ENCODE measurements around the gene NCBP3.

Gene NCBP3, protein sequence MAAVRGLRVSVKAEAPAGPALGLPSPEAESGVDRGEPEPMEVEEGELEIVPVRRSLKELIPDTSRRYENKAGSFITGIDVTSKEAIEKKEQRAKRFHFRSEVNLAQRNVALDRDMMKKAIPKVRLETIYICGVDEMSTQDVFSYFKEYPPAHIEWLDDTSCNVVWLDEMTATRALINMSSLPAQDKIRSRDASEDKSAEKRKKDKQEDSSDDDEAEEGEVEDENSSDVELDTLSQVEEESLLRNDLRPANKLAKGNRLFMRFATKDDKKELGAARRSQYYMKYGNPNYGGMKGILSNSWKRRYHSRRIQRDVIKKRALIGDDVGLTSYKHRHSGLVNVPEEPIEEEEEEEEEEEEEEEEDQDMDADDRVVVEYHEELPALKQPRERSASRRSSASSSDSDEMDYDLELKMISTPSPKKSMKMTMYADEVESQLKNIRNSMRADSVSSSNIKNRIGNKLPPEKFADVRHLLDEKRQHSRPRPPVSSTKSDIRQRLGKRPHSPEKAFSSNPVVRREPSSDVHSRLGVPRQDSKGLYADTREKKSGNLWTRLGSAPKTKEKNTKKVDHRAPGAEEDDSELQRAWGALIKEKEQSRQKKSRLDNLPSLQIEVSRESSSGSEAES

DNA sequence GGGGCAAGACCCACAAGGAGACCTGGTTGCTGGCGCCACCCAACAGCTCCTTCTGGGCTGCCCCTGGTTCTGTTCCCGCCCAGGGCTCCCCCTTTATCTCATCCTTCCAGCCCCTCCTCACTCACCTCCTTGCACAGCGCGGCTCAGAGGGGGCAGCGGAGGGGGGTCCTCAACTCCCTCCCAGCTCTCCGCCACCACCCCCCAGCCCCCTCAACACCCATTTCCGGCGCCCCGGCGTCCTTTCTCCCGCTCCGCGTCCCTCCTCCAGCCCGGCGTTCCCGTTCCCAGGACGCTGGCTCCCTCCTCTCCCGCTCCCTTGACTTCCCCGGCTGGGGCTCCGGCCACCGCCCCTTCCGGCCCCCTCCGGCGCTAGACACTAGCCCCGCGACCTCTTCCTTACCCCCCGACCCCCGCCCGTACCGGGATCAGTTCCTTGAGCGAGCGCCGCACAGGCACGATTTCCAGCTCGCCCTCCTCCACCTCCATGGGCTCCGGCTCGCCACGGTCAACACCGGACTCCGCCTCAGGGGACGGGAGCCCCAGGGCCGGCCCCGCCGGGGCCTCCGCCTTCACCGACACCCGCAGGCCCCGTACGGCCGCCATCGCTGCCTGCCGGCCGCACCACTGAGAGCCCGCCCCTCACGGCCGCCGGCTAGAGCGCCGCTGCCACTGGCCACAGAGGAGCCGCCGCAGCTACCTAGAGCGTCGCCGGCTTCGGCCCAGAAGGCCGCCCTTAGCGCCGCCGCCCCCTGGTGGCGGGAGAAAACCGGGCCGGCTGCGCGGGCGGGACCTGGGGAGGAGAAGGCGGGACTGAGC is at the start of gene NCBP3:
TSS of gene NCBP3 (minus strand) at position 626 of the 816 bp plus-strand sequence. CDS start at position 603, 23 bp downstream.
- DNase-seq: peak in 13 of 14 donors; percentile 40 to 93 (median 79)

DNA sequence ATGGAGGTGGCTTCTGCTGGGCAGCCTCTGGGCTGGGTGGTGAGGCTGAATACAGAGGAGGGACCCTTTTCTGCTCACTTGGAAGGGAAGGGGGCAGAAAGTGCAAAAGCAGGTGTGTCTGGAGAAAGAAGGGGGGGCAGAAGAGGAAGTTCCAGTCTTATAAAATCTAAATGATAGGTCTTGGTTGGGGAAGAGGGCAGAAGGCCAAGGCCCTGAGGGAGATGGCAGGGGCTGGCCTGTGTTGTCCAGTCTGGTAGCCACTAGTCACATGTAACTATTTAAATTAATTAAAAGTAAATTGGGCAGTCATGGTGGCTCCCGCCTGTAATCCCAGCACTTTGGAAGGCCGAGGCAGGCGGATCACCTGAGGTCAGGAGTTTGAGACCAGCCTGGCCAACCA is 49.3 kb upstream of the NCBP3 start:
- no peak for DNase-seq

DNA sequence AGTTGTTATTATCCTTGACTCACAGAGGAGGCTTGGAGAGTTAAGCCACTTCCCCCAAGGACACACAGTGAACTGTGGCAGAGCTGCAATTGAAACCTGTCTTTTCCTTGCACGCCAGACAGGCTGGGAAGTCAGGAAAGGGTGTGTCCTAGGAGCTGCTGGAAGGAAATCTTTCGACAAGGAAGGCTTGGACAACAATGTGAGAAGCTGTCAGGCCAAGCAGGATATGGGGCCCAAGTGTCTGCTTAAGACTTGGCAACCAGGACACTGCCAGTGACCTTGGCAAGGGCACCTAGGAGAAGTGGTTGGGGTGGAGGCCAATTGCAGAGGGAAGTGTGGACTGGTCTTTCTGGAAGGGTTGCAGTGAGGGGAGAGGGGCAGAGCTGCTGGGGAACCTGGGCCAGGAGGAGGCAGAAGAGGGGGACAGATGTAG is 48.9 kb upstream of the NCBP3 start:
- peak in 3 of 14 donors; percentile 19 to 30 (median 30) for DNase-seq

DNA sequence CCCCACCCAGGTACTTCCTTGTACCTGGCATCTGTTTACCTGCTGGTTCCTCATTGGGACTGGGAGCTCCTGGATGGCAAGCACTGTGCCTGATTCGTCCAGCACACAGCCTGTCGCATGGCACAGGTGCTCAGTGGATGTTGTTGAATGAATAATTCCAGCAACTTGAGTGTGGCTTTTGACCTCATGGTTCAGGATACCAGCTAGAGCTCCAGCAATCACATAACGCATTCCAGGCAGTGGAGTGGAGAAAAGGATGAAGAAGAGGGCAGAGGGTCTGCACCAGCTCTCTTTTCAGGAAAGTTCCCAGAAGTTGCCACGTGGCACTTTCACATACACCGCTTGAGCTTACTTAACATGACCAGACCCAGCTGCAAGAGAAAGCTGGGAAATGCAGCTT is 48.1 kb upstream of the NCBP3 start:
- no peak for DNase-seq

DNA sequence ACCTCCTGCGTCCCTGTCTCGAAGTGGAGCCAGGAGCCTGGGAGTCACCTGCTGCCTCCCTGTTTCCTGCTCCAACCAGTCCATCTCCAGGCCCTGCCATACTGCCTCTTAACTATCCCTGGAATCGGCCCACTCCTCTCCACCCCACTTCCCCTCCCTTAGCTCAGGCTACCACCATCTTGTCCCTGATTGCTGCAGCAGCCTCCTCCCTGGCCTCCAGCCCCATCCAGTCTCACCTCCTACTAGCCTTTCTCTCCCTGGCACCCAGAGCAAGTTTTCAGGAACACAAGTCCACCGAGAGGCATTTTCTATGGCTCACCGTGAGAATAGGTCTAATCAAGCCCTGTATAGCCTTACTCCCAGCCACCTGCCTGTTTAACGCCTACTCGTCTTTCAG is 47.7 kb upstream of the NCBP3 start:
- DNase-seq: no peak

DNA sequence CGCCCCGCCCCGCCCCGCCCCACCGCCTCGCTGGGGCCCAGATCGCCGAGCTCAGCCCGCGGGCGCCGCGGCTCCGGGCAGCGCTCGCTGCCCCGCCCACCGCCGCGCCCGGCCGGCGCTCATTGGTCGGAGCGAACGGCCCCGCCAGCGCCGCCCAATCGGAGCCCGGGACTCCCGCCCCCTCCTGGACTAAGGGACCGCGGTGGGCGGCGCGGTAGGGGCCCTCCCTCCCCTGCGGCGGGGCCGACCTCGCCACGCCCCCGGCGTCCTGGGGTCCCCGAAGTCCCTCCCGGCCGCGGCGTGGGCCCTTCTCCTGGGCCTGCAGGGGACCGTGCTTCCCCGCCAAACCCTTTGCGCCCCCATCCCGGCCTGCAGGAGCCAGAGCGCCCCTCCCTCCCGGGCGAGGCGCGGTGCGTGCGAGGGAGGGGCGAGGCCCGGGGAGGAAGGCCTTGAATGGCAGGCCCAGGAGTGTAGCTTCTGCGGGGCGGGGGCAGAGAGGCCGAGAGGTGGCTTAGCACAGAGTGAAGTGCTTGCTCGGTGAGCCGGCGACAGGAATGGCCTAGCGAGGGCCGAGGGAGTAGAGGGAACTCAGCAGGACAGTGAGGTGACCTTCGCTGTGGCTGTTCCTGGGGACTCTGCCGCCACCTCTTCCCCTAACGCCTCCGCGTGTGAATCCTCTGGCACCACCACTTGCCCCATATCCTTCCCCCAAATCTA is 47.1 kb upstream of the NCBP3 start, which contains the start of gene CAMKK1:
TSS of gene CAMKK1 (minus strand) at position 51 of the 717 bp plus-strand sequence. CDS start 7,366 bp downstream, outside the sequence.
- peak in 13 of 14 donors; percentile 18 to 90 (median 69) for DNase-seq

DNA sequence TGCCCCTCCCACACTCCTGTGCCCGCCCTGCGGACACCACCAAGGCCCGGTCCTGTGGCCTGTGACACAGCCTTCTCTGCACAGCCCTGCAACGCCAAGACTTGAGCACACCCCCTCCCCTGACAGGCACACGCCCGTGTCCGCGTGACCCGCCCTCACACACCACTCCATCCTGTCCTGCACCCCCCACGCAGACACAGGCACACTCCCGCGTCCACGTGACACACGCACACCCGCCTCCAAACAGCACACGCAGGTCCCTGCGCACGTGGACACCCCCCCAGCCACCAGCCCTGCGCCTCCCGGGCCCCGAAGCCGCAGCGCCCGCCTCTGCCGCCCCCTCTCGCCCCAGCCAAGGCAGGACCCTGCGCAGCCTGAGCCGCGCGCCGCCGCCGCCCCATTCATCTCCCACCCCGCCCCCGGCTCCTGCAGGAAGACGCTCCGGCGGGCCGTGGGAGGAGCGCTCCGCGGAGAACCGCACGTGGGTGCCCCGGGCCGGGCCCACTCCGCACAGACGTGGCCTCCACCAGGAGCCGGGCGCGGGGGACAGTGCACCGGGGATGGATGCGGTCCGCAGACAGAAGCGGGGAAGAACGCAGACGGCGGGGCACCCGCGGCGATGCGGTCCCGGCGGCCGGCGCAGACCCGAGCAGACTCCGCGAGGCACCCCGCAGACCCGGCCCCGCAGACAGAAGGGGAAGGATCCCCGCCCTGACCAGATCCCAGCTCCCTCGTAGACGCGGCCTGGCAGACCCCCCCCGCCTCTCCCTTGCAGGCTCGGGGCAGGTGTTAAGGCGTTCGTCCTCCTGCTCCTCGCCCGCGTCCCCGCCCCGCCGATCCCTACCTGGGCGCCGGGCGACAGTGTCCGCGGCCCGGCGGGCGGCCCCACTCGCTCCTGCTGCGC is 46.3 kb upstream of the NCBP3 start:
- DNase-seq: peak in 12 of 14 donors; percentile 10 to 84 (median 38)

DNA sequence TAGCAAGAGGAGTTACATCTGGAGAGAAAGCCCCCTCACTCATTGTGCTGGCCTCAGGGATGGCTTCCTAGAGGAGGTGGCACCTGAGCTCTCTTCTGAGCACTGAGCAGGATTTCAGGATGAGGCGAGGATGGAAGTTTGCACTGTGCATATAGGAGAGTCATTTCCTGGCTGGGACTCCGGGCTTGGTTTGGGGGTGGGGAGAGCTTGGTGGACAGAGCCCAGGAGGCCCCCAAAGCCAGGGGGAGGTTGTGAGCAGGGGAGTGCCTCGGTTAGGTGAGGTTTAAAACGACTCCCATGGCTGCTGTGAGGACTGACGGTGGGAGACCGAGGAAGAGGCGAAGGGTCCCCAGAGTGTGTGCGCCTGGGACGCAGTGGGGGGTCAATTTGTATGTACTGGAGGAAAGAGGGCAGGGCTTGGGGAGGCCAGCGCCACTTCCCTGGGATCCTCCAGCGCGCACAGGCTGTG is 45.6 kb upstream of the NCBP3 start:
- no peak for DNase-seq

DNA sequence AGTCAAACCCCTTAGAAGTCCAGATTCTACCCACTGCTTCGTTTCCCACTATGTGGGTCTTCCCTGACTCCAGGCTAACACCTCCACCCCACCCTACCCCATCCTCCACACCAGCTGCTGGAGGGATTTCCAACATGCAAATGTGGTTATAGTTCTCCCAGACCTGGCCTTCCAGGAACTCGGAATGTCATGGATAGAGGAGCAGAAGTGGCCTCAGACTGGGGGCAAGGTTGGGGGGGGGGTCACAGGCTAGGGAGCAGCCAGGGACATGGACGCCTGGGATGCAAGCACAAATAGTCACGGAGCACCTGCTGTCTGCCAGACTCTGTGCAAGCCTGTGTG is 44.8 kb upstream of the NCBP3 start:
- DNase-seq: peak in 1 of 14 donors; percentile 56

DNA sequence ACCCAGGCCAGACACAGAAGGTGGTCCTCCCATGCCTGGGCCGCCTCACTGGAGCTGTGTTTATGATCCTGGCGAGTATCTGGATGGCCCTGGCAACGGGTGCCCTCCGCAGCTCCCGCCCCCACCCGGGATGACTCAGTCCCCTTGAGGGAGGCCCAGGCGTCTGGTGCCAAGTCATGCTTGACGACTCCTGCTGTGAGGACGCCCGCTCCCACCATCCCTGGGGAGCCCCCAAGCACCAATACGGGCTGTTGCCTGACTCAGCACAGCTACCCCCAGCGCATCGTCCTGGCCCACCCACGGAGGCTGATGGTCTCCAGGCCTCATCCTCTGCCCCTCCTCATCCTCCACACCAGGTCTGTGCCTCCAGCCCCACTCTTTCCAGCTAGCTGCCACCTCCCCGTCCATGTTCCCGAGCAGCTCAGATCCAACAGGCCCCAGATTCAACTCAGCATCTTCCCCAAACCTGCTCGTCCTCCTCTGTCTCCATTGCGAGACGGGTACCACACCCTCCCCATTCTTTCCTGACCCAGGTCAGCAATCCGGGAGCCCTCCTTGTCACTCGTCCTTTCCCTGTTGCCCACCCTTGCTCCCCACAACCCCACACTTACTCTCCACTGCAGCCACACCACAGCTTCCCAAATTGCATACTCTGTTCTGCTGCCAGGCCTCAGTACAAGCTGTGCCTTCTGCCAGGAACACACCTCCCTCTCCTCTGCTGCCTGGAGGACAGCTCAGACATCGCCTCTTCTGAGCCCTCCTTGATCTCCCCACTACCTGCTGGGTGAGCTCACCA is 44.2 kb upstream of the NCBP3 start:
- DNase-seq: peak in 2 of 14 donors; percentile 62 to 73

DNA sequence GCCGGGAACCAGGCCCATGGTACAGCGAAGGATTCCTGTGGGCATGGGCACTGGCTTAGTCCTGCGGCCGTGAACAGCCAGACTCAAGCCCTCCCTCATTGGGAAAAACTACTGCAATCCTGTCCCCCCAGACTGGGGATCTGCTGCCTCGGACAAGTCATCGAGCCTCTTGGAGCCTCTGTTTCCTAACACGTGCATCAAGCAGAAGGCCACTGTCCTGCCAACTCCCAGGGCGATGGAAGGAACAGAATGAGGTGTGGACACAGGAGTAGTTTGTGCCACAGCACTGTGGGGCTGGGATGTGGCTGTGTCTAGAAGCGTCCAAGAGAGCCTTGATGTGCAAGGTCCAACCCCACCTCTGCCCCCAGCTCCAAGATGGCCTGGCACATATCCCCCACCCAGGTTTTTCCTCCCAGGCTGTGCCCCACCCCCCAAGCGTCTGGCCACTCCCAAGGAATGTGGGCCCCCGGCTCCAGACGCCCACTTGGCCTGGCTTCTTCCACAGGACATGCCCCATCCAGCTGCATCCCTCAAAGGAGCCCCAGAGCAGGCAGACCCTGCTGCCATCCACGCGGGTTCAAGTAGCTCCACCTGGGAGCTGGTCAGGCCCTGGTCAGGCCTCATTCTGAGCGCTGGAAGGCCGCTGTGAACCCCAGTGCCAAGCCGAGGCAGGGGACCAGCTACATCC is 43.4 kb upstream of the NCBP3 start:
- peak in 1 of 14 donors; percentile 61 for DNase-seq

DNA sequence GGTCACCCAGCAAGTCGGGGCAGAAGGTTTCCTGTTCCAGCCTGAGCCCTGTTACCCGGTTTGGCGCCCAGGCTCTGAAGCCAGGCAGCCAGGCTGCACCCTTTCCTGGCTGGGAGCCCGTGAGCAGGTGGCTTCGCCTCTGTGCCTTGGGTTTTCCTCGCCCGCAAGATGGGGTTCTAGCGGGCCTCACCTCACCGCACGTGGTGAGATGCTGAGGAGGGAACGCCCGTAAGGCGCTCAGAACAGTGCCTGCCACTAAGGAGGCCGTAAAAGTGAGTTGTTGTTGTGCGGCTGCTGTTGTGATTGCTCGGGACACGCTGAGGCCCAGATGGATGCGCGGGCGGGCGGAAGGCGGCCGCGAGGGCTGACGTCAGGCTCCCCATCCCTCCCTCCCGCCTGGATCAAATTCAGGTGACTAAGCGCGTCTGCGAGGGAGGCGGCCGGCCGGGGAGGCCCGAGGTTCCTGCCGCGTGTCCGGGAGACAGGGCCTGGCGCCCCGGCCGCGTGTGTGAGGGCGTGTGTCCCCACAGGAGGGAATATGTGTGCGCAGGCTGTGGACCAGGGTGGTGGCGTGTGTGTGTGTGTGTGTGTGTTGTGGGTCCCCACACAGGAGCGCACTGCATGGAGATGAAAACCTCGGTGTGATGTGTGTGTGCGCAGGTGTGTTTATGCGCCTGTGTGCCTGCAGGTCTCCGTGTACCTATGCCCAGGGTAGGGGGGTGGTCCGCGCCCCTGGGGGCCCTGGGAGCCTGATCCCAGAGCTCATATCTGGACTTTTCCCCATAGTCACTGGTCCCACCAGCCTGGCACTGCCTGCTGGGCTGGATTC is 42.5 kb upstream of the NCBP3 start:
- peak in 3 of 14 donors; percentile 12 to 95 (median 53) for DNase-seq

DNA sequence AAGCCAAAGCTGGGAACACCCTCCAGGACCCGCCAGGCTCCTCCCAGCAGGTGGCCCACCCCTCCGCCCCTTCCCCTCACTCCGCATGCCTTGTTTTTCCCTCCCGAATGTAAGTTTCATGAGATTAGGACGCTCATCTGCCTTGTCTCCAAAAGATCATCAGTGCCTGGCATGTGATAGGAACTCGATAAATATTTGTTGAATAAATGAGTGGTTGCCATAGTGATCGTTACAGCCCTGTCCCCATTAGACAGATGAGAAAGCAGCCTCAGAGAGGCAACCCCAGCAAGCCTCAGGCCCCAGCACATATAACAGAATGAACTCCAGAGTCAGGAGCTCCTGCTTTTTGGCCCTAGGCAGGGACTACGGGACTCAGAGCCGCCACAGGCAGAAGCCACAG is 41.8 kb upstream of the NCBP3 start:
- DNase-seq: no peak

DNA sequence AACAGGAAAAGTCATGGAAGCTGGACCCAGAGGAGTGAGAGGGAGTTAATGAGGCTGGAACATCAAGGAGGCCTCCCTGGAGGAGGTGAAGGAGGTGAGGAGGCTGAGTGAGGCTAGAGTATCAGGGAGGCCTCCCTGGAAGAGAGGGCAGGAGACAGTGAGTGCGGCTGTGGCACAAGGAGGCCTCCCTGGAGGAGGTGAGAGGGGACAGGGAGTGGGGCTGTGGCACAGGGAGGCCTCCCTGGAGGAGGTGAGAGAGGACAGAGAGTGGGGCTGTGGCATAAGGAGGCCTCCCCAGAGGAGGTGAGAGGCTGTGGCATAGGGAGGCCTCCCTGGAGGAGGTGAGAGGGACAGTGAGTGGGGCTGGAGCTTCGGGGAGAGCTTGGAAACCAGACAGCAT is 41.3 kb upstream of the NCBP3 start:
- no peak for DNase-seq

DNA sequence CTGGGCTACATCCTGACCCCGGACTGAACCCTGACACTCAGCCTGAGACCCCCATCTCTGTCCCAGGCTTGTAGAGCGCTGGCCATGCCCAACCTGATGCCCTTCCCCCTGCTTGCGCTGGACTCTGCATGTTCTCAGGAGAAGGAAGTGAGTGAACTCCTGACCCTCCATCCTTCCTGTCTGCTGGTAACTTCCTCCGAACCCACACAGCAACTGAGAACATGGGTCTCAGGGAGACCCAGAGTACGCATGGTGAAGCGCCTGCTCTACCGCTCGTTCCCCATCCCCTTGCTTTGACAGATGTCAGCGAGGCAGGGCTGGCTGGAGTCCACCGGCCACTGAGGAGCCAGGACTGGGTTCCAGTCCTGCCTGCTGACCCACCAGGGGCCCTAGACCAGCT is 40.7 kb upstream of the NCBP3 start:
- DNase-seq: peak in 7 of 14 donors; percentile 16 to 49 (median 27)

DNA sequence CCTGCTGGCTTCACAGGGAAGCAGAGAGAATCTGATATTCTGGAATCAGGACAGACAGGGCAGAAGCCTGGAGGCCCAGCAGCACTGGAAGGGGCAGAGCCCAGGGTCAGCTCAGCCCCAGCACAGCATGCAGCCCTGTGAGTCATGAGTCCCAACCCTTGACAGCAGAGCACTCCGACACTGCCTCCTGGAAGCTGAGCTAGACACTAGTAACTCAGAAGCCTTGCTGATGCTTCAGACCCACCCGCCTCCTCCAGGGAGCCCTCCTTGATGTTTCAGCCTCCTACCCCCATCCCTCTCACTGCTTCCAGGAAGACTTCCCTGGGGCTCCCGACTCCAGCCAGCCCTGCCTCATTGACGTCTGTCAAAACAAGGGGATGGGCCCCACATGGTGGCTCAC is 39.9 kb upstream of the NCBP3 start:
- DNase-seq: no peak

DNA sequence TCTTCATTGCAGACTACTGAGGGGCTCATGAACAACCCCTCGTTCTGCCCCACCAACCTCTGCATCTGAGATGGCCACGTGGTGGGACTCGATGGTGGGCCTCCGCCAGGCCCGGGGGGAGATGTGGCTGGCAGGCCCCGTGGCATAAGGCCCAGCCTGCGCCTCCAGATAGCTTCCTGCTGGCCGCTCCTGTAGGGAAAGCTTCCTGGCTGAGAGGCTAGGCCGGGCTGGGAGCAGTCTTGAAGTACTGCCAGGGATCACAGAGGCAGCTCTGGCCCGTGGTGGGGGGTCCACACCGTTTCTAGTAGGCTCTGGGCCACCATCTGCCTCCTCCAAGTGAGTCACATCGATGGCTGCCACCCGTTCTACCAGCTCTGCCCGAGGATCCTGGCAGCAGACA is 39.2 kb upstream of the NCBP3 start:
- DNase-seq: peak in 2 of 14 donors; percentile 40 to 51

DNA sequence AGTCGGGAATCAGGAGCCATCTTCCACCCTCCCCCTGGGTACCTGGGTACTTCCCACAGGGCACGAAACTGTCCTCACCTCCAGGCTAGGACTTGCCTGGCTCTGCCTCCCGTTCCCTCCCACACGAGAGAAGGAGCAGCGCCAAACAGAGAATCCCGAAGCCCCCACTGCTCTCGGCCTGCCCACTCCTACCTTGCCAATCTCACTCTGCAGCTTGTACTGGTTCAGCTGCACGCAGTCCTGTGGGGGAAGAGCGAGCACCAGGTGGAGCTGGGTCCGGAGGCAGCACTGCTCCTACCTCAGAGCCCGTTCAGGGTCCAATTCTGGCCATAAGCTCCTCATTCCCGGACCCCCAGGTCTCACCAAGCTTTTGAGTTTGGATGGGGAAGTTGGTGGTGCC is 38.1 kb upstream of the NCBP3 start:
- DNase-seq: no peak

DNA sequence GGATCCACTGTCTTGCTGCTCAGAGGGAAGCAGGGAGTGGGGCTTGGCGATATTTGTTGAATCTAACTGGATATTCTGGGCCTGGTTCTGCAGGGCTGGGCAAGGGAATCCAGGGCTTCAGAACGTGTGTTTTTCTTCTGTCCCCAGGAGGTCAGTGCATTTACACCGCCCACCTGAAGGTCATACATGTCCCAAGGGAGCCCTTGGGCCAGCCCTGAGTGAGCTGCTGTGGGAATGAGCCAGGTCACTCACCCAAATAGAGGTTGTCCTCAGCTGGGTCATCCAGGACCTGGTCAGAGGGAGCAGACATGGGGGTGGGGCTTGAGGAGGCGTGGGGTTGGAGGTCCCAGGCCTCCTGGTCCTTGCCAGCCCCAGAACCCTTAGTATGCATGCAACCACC is 36.2 kb upstream of the NCBP3 start:
- DNase-seq: no peak

Measured in C1 segment of cervical spinal cord (tissue), 14 donors.